AG04449 (cell line): ENCODE results near the gene TIGD6.

ENCODE experiments used
- CTCF ChIA-PET: fragments of 350-600 bp; formaldehyde crosslinking; extraction: SDS; loops from one replicate; lab custom pipeline; 2021; ENCODE audit warnings: antibody characterized with exemption; lab: Yijun Ruan, JAX
- POLR2A ChIA-PET: fragments of 400-600, 350-600 bp; formaldehyde crosslinking; extraction: SDS; loops from one replicate; lab custom pipeline; 2020; ENCODE audit warnings: antibody characterized with exemption, inconsistent platforms; lab: Yijun Ruan, JAX
- DNase-seq: peaks from one replicate; pipeline ENCODE4 v3.0.0-alpha.2; 2010; ENCODE audit warnings: low read depth, low spot score
- H3K4me3 ChIP-seq: 2 replicates; pipeline ENCODE4 v1.5.1; 2011; ENCODE audit warnings: low read depth, mild to moderate bottlenecking, control low read depth, low read length
- CTCF ChIP-seq: IDR thresholded peaks from one replicate; pipeline ENCODE4 v1.5.1; 2011; ENCODE audit warnings: mild to moderate bottlenecking, moderate library complexity, low read length, control low read depth, inconsistent platforms; ENCODE audit not compliant: insufficient read depth; ENCODE audit errors: missing control alignments

Gene TIGD6

GRCh38 chr5:150014456-150014855 is 14.0 kb upstream of the TIGD6 start:
- DNase-seq = no peak
- CTCF ChIA-PET = interaction anchor here (0.9 kb wide), 1 partner anchor 148 kb away, joined by 3 read pairs; no protein-coding TSS in a partner anchor
- no peak for TF ChIP-seq CTCF
- H3K4me3 ChIP-seq = no peak overlapping the region
- POLR2A ChIA-PET = no interaction called here

GRCh38 chr5:150013931-150014330 is 13.5 kb upstream of the TIGD6 start:
- DNase-seq = no peak
- no peak overlapping the region for H3K4me3 ChIP-seq
- no peak for TF ChIP-seq CTCF
- ChIA-PET CTCF (interaction anchor here (0.9 kb wide), 1 partner anchor 149 kb away, joined by 3 read pairs; no protein-coding TSS in a partner anchor), POLR2A (no interaction called here)

GRCh38 chr5:150009671-150010387 is 9.4 kb upstream of the TIGD6 start:
- POLR2A ChIA-PET = interaction anchor here (0.6 to 1.7 kb wide), 2 partner anchors 10 to 12 kb away, joined by 3 to 5 read pairs; partner anchors contain the start of genes HMGXB3 and TIGD6
- no peak overlapping the region for H3K4me3 ChIP-seq
- CTCF ChIA-PET = interaction anchor here (0.7 to 1.2 kb wide), 4 partner anchors 9 to 172 kb away, joined by 3 to 6 read pairs (median 3); partner anchors contain the start of genes HMGXB3, PDE6A and TIGD6
- DNase-seq = no peak
- no peak for TF ChIP-seq CTCF

GRCh38 chr5:150007050-150007449 is 6.6 kb upstream of the TIGD6 start:
- ChIA-PET POLR2A (no interaction called here), CTCF (interaction anchor here (0.8 to 4.0 kb wide), 11 partner anchors 11 to 211 kb away, joined by 3 to 15 read pairs (median 5); no protein-coding TSS in a partner anchor)
- no peak overlapping the region for H3K4me3 ChIP-seq
- TF ChIP-seq CTCF = no peak
- no peak for DNase-seq

- no peak for TF ChIP-seq CTCF
- DNase-seq = no peak
- H3K4me3 ChIP-seq = no peak overlapping the region
- POLR2A ChIA-PET = interaction anchor here (0.7 kb wide), 1 partner anchor 154 kb away, joined by 3 read pairs; no protein-coding TSS in a partner anchor
- CTCF ChIA-PET = interaction anchor here (0.6 to 4.0 kb wide), 14 partner anchors 9 to 212 kb away, joined by 3 to 15 read pairs (median 4); partner anchors contain the start of gene SLC26A2
Observed at GRCh38 chr5:150006318-150006717, 5.9 kb upstream of the TIGD6 start.
